Adrenal gland (tissue), 5 donors: ENCODE results near the gene LRRC71.

ENCODE experiments used
- CTCF ChIP-seq, 6 experiments: fragments of 450-650 bp in 4 of 6; fragments of 200-600 bp in 2 of 6; sonication (generic) in 1 of 6; IDR thresholded peaks; 1 replicate in 5 of 6; 2 replicates in 1 of 6; pipeline versions ENCODE4 v1.5.1 to v1.8.0; 2016 to 2021; ENCODE audit warnings: antibody characterized with exemption in 6 of 6, mild to moderate bottlenecking in 2 of 6, moderate library complexity in 1 of 6
- POLR2A ChIP-seq, 2 donors: fragments of 450-650 bp; IDR thresholded peaks; one replicate each; pipeline ENCODE4 v1.6.1; 2017; ENCODE audit warnings: antibody characterized with exemption in 2 of 2, mild to moderate bottlenecking in 2 of 2, moderate library complexity in 1 of 2
- donor health status: DM: no; HTN: no; CAD: no.

GRCh38 chr1:156980551-156980950 is 60.1 kb downstream of the LRRC71 start:
- no peak for TF ChIP-seq CTCF (IDR thresholded peaks at IDR 0.05)
- TF ChIP-seq POLR2A (IDR thresholded peaks at IDR 0.05), result no peak
